Endothelial cell of umbilical vein (primary cell): ENCODE data around the gene SYNE3. TPM values are rescaled to one million over a fixed set of nuclear protein-coding genes. Genes with fewer than 3 reads are reported as not detected.
A peak's percentile ranks its signal among the peaks of the same experiment; 100 is the strongest.

Experiments used
- BruUV-seq: library from RNA; stranded (reverse); fragments of 400-500 nt; replicated peaks from 2 replicates; lab custom pipeline; 2021; lab: Mats Ljungman, UMichigan
- CTCF ChIA-PET: fragments of 300-600, 350-600 bp; sonication (Branson Sonifier 250); formaldehyde crosslinking; loops from one replicate; lab custom pipeline; 2021; ENCODE audit warnings: antibody characterized with exemption, inconsistent platforms; lab: Charles Lee
- POLR2A ChIA-PET: fragments of 300-600, 350-600 bp; sonication (Branson Sonifier 250); formaldehyde crosslinking; loops from one replicate; lab custom pipeline; 2021; ENCODE audit warnings: antibody characterized with exemption, inconsistent platforms; lab: Charles Lee
- DNase-seq: peaks from one replicate; pipeline ENCODE4 v3.0.0-alpha.2; 2011; ENCODE audit warnings: low read depth, low spot score
- FAIRE-seq: peaks from 2 replicates; lab custom pipeline; 2011; peaks lifted over from hg19 to GRCh38; lab: Jason Lieb, UNC
- H2AFZ ChIP-seq: 2 replicates; pipeline ENCODE4 v1.6.0; 2012; ENCODE audit warnings: low read depth, low read length, control low read depth, inconsistent platforms
- H3K27ac ChIP-seq: 2 replicates; pipeline ENCODE4 v1.5.1; 2011; ENCODE audit warnings: low read depth, mild to moderate bottlenecking, control low read depth, low read length, moderate library complexity; ENCODE audit not compliant: insufficient read depth
- H3K27me3 ChIP-seq, 2 experiments: 2 replicates each; pipeline versions ENCODE4 v1.6.0 to v1.6.1; 2011; ENCODE audit warnings: low read length in 2 of 2, mixed read lengths in 1 of 2; ENCODE audit not compliant: control insufficient read depth in 2 of 2, insufficient read depth in 2 of 2
- H3K36me3 ChIP-seq, 2 experiments: 2 replicates in 1 of 2; 3 replicates in 1 of 2; pipeline ENCODE4 v1.5.1; 2011; ENCODE audit warnings: low read length in 2 of 2, mild to moderate bottlenecking in 1 of 2, moderate library complexity in 1 of 2; ENCODE audit not compliant: control insufficient read depth in 2 of 2, insufficient read depth in 2 of 2; ENCODE audit errors: extremely low read depth in 1 of 2
- H3K4me1 ChIP-seq: 3 replicates; pipeline ENCODE4 v1.5.1; 2011; ENCODE audit warnings: mild to moderate bottlenecking, low read length; ENCODE audit not compliant: control insufficient read depth, insufficient read depth; ENCODE audit errors: extremely low read depth
- H3K4me2 ChIP-seq: 2 replicates; pipeline ENCODE4 v1.6.1; 2011; ENCODE audit warnings: low read length, control low read depth, mixed read lengths; ENCODE audit not compliant: insufficient read depth
- H3K4me3 ChIP-seq, 3 experiments: fragments of 200-600 bp in 1 of 3; sonication (generic), shearing (Covaris generic) in 1 of 3; replicated peaks in 1 of 3; 2 replicates each; pipeline ENCODE4 v1.5.1; 2011 to 2016; ENCODE audit warnings: control low read depth in 3 of 3, low read length in 3 of 3, mild to moderate bottlenecking in 2 of 3, inconsistent platforms in 1 of 3, low read depth in 1 of 3, moderate library complexity in 1 of 3; ENCODE audit not compliant: insufficient read depth in 1 of 3
- H3K79me2 ChIP-seq: 2 replicates; pipeline ENCODE4 v1.6.0; 2012; ENCODE audit warnings: low read length, inconsistent platforms; ENCODE audit not compliant: control insufficient read depth, insufficient read depth
- H3K9ac ChIP-seq: replicated peaks from 2 replicates; pipeline ENCODE3; 2011; ENCODE audit warnings: low read length, control low read depth; ENCODE audit not compliant: insufficient read depth; ENCODE audit errors: extremely low read depth
- H3K9me1 ChIP-seq: replicated peaks from 3 replicates; pipeline ENCODE4 v1.6.0; 2011; ENCODE audit warnings: mild to moderate bottlenecking, low read length; ENCODE audit not compliant: control insufficient read depth, insufficient read depth; ENCODE audit errors: extremely low read depth
- H3K9me3 ChIP-seq: replicated peaks from 2 replicates; pipeline ENCODE4 v1.5.1; 2012; ENCODE audit warnings: low read length, inconsistent platforms; ENCODE audit not compliant: control insufficient read depth, insufficient read depth
- H4K20me1 ChIP-seq: replicated peaks from 2 replicates; pipeline ENCODE3; 2011; ENCODE audit warnings: mild to moderate bottlenecking, low read length; ENCODE audit not compliant: control insufficient read depth, insufficient read depth; ENCODE audit errors: extremely low read depth
- EZH2 ChIP-seq: IDR thresholded peaks from 2 replicates; pipeline ENCODE4 v1.6.1; 2012; ENCODE audit warnings: borderline replicate concordance, low read depth, mild to moderate bottlenecking, moderate library complexity, low read length, inconsistent platforms; ENCODE audit not compliant: severe bottlenecking
- FOS ChIP-seq: IDR thresholded peaks from 2 replicates; pipeline ENCODE4 v1.6.1; 2011; ENCODE audit warnings: mild to moderate bottlenecking, low read length, moderate library complexity, borderline replicate concordance; ENCODE audit not compliant: insufficient read depth
- GATA2 ChIP-seq: IDR thresholded peaks from 2 replicates; pipeline ENCODE4 v1.7.0; 2011; ENCODE audit warnings: low read depth, mild to moderate bottlenecking, moderate library complexity, mixed read lengths, low read length; ENCODE audit not compliant: insufficient read length, insufficient read depth
- JUN ChIP-seq: IDR thresholded peaks from 2 replicates; pipeline ENCODE4 v1.6.1; 2011; ENCODE audit warnings: borderline replicate concordance, low read depth; ENCODE audit not compliant: insufficient read length, insufficient read depth
- MYC ChIP-seq: IDR thresholded peaks from one replicate; pipeline ENCODE4 v1.6.1; 2011; ENCODE audit warnings: mild to moderate bottlenecking, low read depth, low read length
- POLR2A ChIP-seq: IDR thresholded peaks from 2 replicates; pipeline ENCODE4 v1.6.1; 2012; ENCODE audit warnings: low read depth, mild to moderate bottlenecking, control low read depth, low read length
- POLR2AphosphoS5 ChIP-seq: IDR thresholded peaks from 2 replicates; pipeline ENCODE4 v1.6.1; 2012; ENCODE audit warnings: low read depth, mild to moderate bottlenecking, control low read depth, low read length, moderate library complexity; ENCODE audit not compliant: insufficient read depth
- dilution Hi-C: fragments of 300-500 bp; cut with MboI; formaldehyde crosslinking; loops from one replicate; pipeline ENCODE4 v1.15.0; 2019; ENCODE audit warnings: low sequenced_read_pairs; ENCODE audit not compliant: extremely low pct_ligation_motif_present
- intact Hi-C: fragments of 100-400 bp; cut with micrococcal nuclease; formaldehyde crosslinking; loops from one replicate; pipeline ENCODE4 v1.10.0; 2022
- polyA plus RNA-seq, 4 experiments: library from polyadenylated mRNA; depleted of rRNA in 3 of 4; stranded (reverse) in 3 of 4; unstranded in 1 of 4; fragments of >200 nt; gene quantifications; 2 replicates each; pipeline versions ENCODE4 v1.2.1 to v1.2.3, GENCODE V29; 2011 to 2012; ENCODE audit warnings: missing spikeins in 1 of 4
- total RNA-seq: library from RNA; stranded (reverse); gene quantifications from 2 replicates; pipeline ENCODE4 v1.2.3, GENCODE V29; 2021
- TF ChIP-seq, protein P1 (sequence below): IDR thresholded peaks from 2 replicates; pipeline ENCODE4 v1.6.1; 2011; ENCODE audit not compliant: insufficient read depth, insufficient read length
- TF ChIP-seq, protein P2 (sequence below), 2 donors: IDR thresholded peaks; 1 replicate in 1 of 2; 2 replicates in 1 of 2; pipeline ENCODE4 v1.5.1; 2011; ENCODE audit warnings: low read length in 2 of 2, mild to moderate bottlenecking in 2 of 2, moderate library complexity in 2 of 2, control low read depth in 1 of 2, inconsistent platforms in 1 of 2, low read depth in 1 of 2; ENCODE audit not compliant: insufficient read depth in 1 of 2; ENCODE audit errors: extremely low read depth in 1 of 2

SYNE3 gene
- total and polyA plus RNA-seq, 2 donors (not counting 3 experiments of a cell fraction or from before 2014, with no cell fraction given): 3.0 to 18.8 TPM

DNA sequence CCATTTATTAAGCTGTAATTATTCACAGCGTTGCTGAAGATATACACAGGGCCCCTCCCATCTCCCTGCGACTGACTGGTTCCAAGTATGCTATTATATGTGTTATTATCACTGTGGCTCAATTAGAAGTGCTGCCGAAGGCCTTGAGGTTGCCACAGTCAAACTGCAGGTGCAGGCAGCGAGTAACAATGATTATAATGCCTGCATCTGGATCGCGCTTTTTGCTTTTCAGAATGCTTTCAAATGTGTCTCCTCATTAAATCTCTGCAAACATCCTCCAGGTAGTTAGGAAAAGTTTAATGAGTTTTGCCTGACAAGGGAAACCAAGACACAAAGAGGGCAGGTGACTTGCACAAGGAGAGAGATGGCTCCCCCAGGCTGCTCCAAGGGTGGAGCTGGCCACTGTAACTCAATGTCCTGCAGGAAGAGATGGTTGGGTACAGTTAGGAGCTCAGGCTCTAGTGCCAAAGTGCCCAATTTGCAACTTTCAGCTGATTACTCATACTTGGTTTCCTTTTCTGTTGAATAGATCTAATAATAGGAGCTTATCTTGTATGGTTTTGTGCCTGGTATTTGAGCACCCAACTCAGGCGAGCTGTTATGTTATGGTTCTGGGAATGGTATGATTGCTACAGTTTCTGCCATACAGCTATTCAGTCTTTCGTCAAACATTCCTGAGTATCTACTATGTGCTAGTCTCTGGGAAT, 1.7 kb upstream of the SYNE3 start:
- H3K4me1 ChIP-seq: peaks cover 58% of the 10 kb centered on the region
- TF ChIP-seq GATA2 (peak; percentile 70), MYC (no peak), FOS (peak; percentile 60), POLR2AphosphoS5 (peak; percentile 36), JUN (peak; percentile 45), EZH2 (no peak), POLR2A (no peak)
- TF ChIP-seq, protein P1, sequence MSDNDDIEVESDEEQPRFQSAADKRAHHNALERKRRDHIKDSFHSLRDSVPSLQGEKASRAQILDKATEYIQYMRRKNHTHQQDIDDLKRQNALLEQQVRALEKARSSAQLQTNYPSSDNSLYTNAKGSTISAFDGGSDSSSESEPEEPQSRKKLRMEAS: no peak
- TF ChIP-seq, protein P2, sequence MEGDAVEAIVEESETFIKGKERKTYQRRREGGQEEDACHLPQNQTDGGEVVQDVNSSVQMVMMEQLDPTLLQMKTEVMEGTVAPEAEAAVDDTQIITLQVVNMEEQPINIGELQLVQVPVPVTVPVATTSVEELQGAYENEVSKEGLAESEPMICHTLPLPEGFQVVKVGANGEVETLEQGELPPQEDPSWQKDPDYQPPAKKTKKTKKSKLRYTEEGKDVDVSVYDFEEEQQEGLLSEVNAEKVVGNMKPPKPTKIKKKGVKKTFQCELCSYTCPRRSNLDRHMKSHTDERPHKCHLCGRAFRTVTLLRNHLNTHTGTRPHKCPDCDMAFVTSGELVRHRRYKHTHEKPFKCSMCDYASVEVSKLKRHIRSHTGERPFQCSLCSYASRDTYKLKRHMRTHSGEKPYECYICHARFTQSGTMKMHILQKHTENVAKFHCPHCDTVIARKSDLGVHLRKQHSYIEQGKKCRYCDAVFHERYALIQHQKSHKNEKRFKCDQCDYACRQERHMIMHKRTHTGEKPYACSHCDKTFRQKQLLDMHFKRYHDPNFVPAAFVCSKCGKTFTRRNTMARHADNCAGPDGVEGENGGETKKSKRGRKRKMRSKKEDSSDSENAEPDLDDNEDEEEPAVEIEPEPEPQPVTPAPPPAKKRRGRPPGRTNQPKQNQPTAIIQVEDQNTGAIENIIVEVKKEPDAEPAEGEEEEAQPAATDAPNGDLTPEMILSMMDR (IDR thresholded peaks at IDR 0.05; ENCODE audit: extremely low read depth in 1 of 2, insufficient read depth in 1 of 2, low read depth in 1 of 2, low read length in 2 of 2): no peak
- no peaks in the 10 kb centered on the region for H3K9me3 ChIP-seq
- H3K4me3 ChIP-seq: peak overlapping the region in 1 of 3 experiments; percentile 27
- DNase-seq (peak; percentile 63), FAIRE-seq (peak; percentile 80)
- no peaks in the 10 kb centered on the region for H3K9me1 ChIP-seq
- POLR2A ChIA-PET: interaction anchor here (0.8 to 1.2 kb wide), 4 partner anchors 9 to 76 kb away, joined by 3 to 5 read pairs (median 4); no protein-coding TSS in a partner anchor
- no peaks in the 10 kb centered on the region for H3K79me2 ChIP-seq
- peak overlapping the region; percentile 51 for H3K27ac ChIP-seq
- no peak overlapping the region for H2AFZ ChIP-seq
- H3K36me3 ChIP-seq: no peaks in the 10 kb centered on the region
- H3K4me2 ChIP-seq: peak overlapping the region; percentile 91
- BruUV-seq: no TSS peak
- intact Hi-C loops: loop anchor here (1.0 to 10.0 kb wide), 5 partner anchors 9 to 363 kb away; partner anchors contain the start of gene DICER1
- H4K20me1 ChIP-seq: no peaks in the 10 kb centered on the region
- peak overlapping the region; percentile 35 for H3K9ac ChIP-seq
- CTCF ChIA-PET: interaction anchor here (0.8 to 6.6 kb wide), 14 partner anchors 9 to 76 kb away, joined by 3 to 79 read pairs (median 4); no protein-coding TSS in a partner anchor
- dilution Hi-C loops: no loop called here
- no peaks in the 10 kb centered on the region for H3K27me3 ChIP-seq
